GM19395 (cell line): ENCODE results near the gene PBLD.
"Not testable (repeated sequence)": the region's sequence is repeated elsewhere in the genome, so short reads cannot be mapped to it uniquely, and the experiment has no call there.

ENCODE experiments used
- ATAC-seq: cut with Tn5 transposase; IDR thresholded peaks from one replicate; pipeline ENCODE4 v1.9.1; 2021; ENCODE audit warnings: mild to moderate bottlenecking, moderate library complexity; ENCODE audit not compliant: unreplicated experiment

PBLD gene

GRCh38 chr10:68331455-68332258 lies 1.1 kb downstream of the PBLD start, which contains the start of gene HNRNPH3:
HNRNPH3 (plus strand) TSS chr10:68332064; CDS start chr10:68337222, 5,158 bp downstream.
- peak; percentile 84 for ATAC-seq

GRCh38 chr10:68330852-68331454 lies 1.8 kb downstream of the PBLD start:
- no peak for ATAC-seq

GRCh38 chr10:68329506-68329861 lies 3.2 kb downstream of the PBLD start:
- no peak for ATAC-seq

GRCh38 chr10:68327889-68328786 lies 4.6 kb downstream of the PBLD start:
- ATAC-seq, result no peak

GRCh38 chr10:68324396-68324795 lies 8.3 kb downstream of the PBLD start:
- ATAC-seq, result not testable (repeated sequence)

- no peak for ATAC-seq
These were observed 14.2 kb downstream of the PBLD start for GRCh38 chr10:68318331-68319059.

GRCh38 chr10:68315582-68315981 lies 17.1 kb downstream of the PBLD start:
- no peak for ATAC-seq

GRCh38 chr10:68314930-68315329 lies 17.8 kb downstream of the PBLD start:
- ATAC-seq, result not testable (repeated sequence)

- ATAC-seq, result no peak
These were observed 22.2 kb downstream of the PBLD start for GRCh38 chr10:68310531-68310930.

GRCh38 chr10:68305854-68306253 lies 26.9 kb downstream of the PBLD start:
- ATAC-seq, result no peak

- no peak for ATAC-seq
These were observed 28.8 kb downstream of the PBLD start for GRCh38 chr10:68303849-68304412.

- no peak for ATAC-seq
These were observed 29.9 kb downstream of the PBLD start for GRCh38 chr10:68302871-68303270.

- ATAC-seq, result peak; percentile 8
These were observed 30.3 kb downstream of the PBLD start for GRCh38 chr10:68302503-68302823.

GRCh38 chr10:68301790-68302502 lies 30.8 kb downstream of the PBLD start:
- peak; percentile 64 for ATAC-seq

GRCh38 chr10:68301301-68301700 lies 31.4 kb downstream of the PBLD start:
- no peak for ATAC-seq

- ATAC-seq, result no peak
These were observed 35.7 kb downstream of the PBLD start for GRCh38 chr10:68296843-68297663.

GRCh38 chr10:68290736-68291135 lies 42.0 kb downstream of the PBLD start:
- no peak for ATAC-seq

- no peak for ATAC-seq
These were observed 44.0 kb downstream of the PBLD start for GRCh38 chr10:68288717-68289116.
